ELR (cell line): ENCODE results near the gene GRIP2.
"Not testable (repeated sequence)": the region's sequence is repeated elsewhere in the genome, so short reads cannot be mapped to it uniquely, and the experiment has no call there.

ENCODE experiments used
- DNase-seq: peaks from one replicate; pipeline ENCODE4 v3.0.0-alpha.2; 2015; ENCODE audit warnings: low read depth

Gene GRIP2

GRCh38 chr3:14520967-14521366, 19.2 kb downstream of the GRIP2 start:
- no peak for DNase-seq

GRCh38 chr3:14520149-14520548, 20.0 kb downstream of the GRIP2 start:
- no peak for DNase-seq

GRCh38 chr3:14519406-14519805, 20.7 kb downstream of the GRIP2 start:
- DNase-seq = no peak

GRCh38 chr3:14518893-14519292, 21.2 kb downstream of the GRIP2 start:
- no peak for DNase-seq

GRCh38 chr3:14518432-14518802, 21.7 kb downstream of the GRIP2 start:
- DNase-seq = no peak

GRCh38 chr3:14517601-14518431, 22.3 kb downstream of the GRIP2 start:
- DNase-seq = no peak

GRCh38 chr3:14516738-14517345, 23.3 kb downstream of the GRIP2 start:
- DNase-seq = no peak

- not testable (repeated sequence) for DNase-seq
Measured at GRCh38 chr3:14515526-14515925, 24.6 kb downstream of the GRIP2 start.

- no peak for DNase-seq
Measured at GRCh38 chr3:14514323-14514720, 25.8 kb downstream of the GRIP2 start.

- no peak for DNase-seq
Measured at GRCh38 chr3:14513566-14514322, 26.4 kb downstream of the GRIP2 start.

GRCh38 chr3:14512942-14513327, 27.2 kb downstream of the GRIP2 start:
- DNase-seq = no peak

GRCh38 chr3:14512281-14512941, 27.7 kb downstream of the GRIP2 start:
- no peak for DNase-seq

- no peak for DNase-seq
Measured at GRCh38 chr3:14511623-14512280, 28.4 kb downstream of the GRIP2 start.

- no peak for DNase-seq
Measured at GRCh38 chr3:14510838-14511622, 29.1 kb downstream of the GRIP2 start.

- no peak for DNase-seq
Measured at GRCh38 chr3:14509796-14510100, 30.4 kb downstream of the GRIP2 start.

GRCh38 chr3:14508966-14509795, 31.0 kb downstream of the GRIP2 start:
- DNase-seq = peak; percentile 57

- no peak for DNase-seq
Measured at GRCh38 chr3:14508505-14508819, 31.7 kb downstream of the GRIP2 start.

GRCh38 chr3:14507757-14508504, 32.2 kb downstream of the GRIP2 start:
- no peak for DNase-seq

GRCh38 chr3:14507305-14507741, 32.8 kb downstream of the GRIP2 start:
- no peak for DNase-seq
